ENCODE results near the gene OR2T3. TPM values are rescaled to one million over a fixed set of nuclear protein-coding genes. Genes with fewer than 3 reads are reported as not detected.
"Not testable (repeated sequence)": the region's sequence is repeated elsewhere in the genome, so short reads cannot be mapped to it uniquely, and the experiment has no call there.

OR2T3 gene
- total RNA-seq: not detected in 2 replicates

- not testable (repeated sequence) for DNase-seq (ENCODE audit: low read depth, low spot score)
These were observed at the start of gene OR2T3 for GRCh38 chr1:248473051-248473450. Gene OR2T3 (plus strand): TSS chr1:248473351. CDS start chr1:248473351, 0 bp downstream.

- not testable (repeated sequence) for DNase-seq (ENCODE audit: low read depth, low spot score)
These were observed 45.5 kb upstream of the OR2T3 start for GRCh38 chr1:248427526-248428191.

GRCh38 chr1:248428192-248428533 lies 45.0 kb upstream of the OR2T3 start:
- DNase-seq (ENCODE audit: low read depth, low spot score): not testable (repeated sequence)

- DNase-seq (ENCODE audit: low read depth, low spot score): not testable (repeated sequence)
These were observed 41.5 kb upstream of the OR2T3 start for GRCh38 chr1:248431683-248432082.

GRCh38 chr1:248432201-248432600 lies 41.0 kb upstream of the OR2T3 start:
- DNase-seq (ENCODE audit: low read depth, low spot score): not testable (repeated sequence)

- not testable (repeated sequence) for DNase-seq (ENCODE audit: low read depth, low spot score)
These were observed 39.2 kb upstream of the OR2T3 start for GRCh38 chr1:248433811-248434415.

- DNase-seq (ENCODE audit: low read depth, low spot score): not testable (repeated sequence)
These were observed 38.2 kb upstream of the OR2T3 start for GRCh38 chr1:248434913-248435312.

GRCh38 chr1:248436303-248436702 lies 36.8 kb upstream of the OR2T3 start:
- not testable (repeated sequence) for DNase-seq (ENCODE audit: low read depth, low spot score)

- not testable (repeated sequence) for DNase-seq (ENCODE audit: low read depth, low spot score)
These were observed 34.5 kb upstream of the OR2T3 start for GRCh38 chr1:248438668-248439067.

GRCh38 chr1:248439283-248439682 lies 33.9 kb upstream of the OR2T3 start:
- not testable (repeated sequence) for DNase-seq (ENCODE audit: low read depth, low spot score)

- DNase-seq (ENCODE audit: low read depth, low spot score): not testable (repeated sequence)
These were observed 30.5 kb upstream of the OR2T3 start for GRCh38 chr1:248442500-248443277.

GRCh38 chr1:248444603-248445002 lies 28.5 kb upstream of the OR2T3 start:
- DNase-seq (ENCODE audit: low read depth, low spot score): not testable (repeated sequence)

- DNase-seq (ENCODE audit: low read depth, low spot score): not testable (repeated sequence)
These were observed 27.8 kb upstream of the OR2T3 start, which contains the start of gene OR2T2 for GRCh38 chr1:248445399-248445798. Gene OR2T2 (plus strand): TSS chr1:248445637. CDS start chr1:248452798, 7,161 bp downstream.

- not testable (repeated sequence) for DNase-seq (ENCODE audit: low read depth, low spot score)
These were observed 24.6 kb upstream of the OR2T3 start for GRCh38 chr1:248448409-248449074.

GRCh38 chr1:248449821-248450465 lies 23.2 kb upstream of the OR2T3 start:
- DNase-seq (ENCODE audit: low read depth, low spot score): not testable (repeated sequence)

GRCh38 chr1:248450466-248451145 lies 22.5 kb upstream of the OR2T3 start:
- DNase-seq (ENCODE audit: low read depth, low spot score): not testable (repeated sequence)

- DNase-seq (ENCODE audit: low read depth, low spot score): not testable (repeated sequence)
These were observed 19.5 kb upstream of the OR2T3 start for GRCh38 chr1:248453619-248454018.

- DNase-seq (ENCODE audit: low read depth, low spot score): not testable (repeated sequence)
These were observed 18.1 kb upstream of the OR2T3 start for GRCh38 chr1:248455045-248455444.

- not testable (repeated sequence) for DNase-seq (ENCODE audit: low read depth, low spot score)
These were observed 16.5 kb upstream of the OR2T3 start for GRCh38 chr1:248456635-248457034.

- not testable (repeated sequence) for DNase-seq (ENCODE audit: low read depth, low spot score)
These were observed 14.0 kb upstream of the OR2T3 start for GRCh38 chr1:248459117-248459516.
